H1 (cell line): ENCODE data around the gene ZNF611. TPM values are rescaled to one million over a fixed set of nuclear protein-coding genes. Genes with fewer than 3 reads are reported as not detected.

Experiments used
- CTCF ChIA-PET: fragments of 300-600 bp; sonication (Branson Sonifier 250); formaldehyde crosslinking; loops from one replicate; lab custom pipeline; 2021; ENCODE audit not compliant: partially characterized antibody; lab: Charles Lee
- POLR2A ChIA-PET: fragments of 300-600 bp; sonication (Branson Sonifier 250); formaldehyde crosslinking; loops from one replicate; lab custom pipeline; 2021; ENCODE audit warnings: inconsistent platforms; ENCODE audit not compliant: partially characterized antibody; lab: Charles Lee
- DNase-seq, 2 experiments: peaks; one replicate each; pipeline versions ENCODE4 v3.0.0 to v3.0.0-alpha.2; 2010 to 2022; ENCODE audit warnings: low spot score in 2 of 2, low read depth in 1 of 2, mixed read lengths in 1 of 2
- FAIRE-seq: peaks from 2 replicates; lab custom pipeline; 2011; peaks lifted over from hg19 to GRCh38; lab: Jason Lieb, UNC
- H2AFZ ChIP-seq: 2 replicates; pipeline ENCODE4 v1.8.1; 2012; ENCODE audit warnings: low read length, inconsistent platforms
- H2AK5ac ChIP-seq: 2 replicates; pipeline ENCODE4 v1.6.1; 2013; ENCODE audit warnings: low read depth, low read length
- H2BK120ac ChIP-seq: replicated peaks from 2 replicates; pipeline ENCODE3; 2013; ENCODE audit warnings: low read depth, low read length, inconsistent platforms
- H2BK12ac ChIP-seq: 2 replicates; pipeline ENCODE4 v1.6.1; 2013; ENCODE audit warnings: low read depth, low read length
- H2BK15ac ChIP-seq: 2 replicates; pipeline ENCODE4 v1.6.1; 2013; ENCODE audit warnings: low read length
- H2BK20ac ChIP-seq: 2 replicates; pipeline ENCODE4 v1.6.1; 2013; ENCODE audit warnings: low read length
- H2BK5ac ChIP-seq: 2 replicates; pipeline ENCODE4 v1.6.1; 2013; ENCODE audit warnings: low read depth, low read length
- H3K14ac ChIP-seq: 2 replicates; pipeline ENCODE4 v1.6.1; 2013; ENCODE audit warnings: inconsistent platforms; ENCODE audit not compliant: insufficient read length
- H3K18ac ChIP-seq: 2 replicates; pipeline ENCODE4 v1.6.1; 2013; ENCODE audit warnings: low read length; ENCODE audit errors: extremely low read depth
- H3K23ac ChIP-seq: 2 replicates; pipeline ENCODE4 v1.6.1; 2013; ENCODE audit warnings: inconsistent platforms; ENCODE audit not compliant: insufficient read length
- H3K23me2 ChIP-seq: 2 replicates; pipeline ENCODE4 v1.6.1; 2013; ENCODE audit warnings: low read depth, low read length
- H3K27ac ChIP-seq: 2 replicates; pipeline ENCODE4 v1.6.1; 2011; ENCODE audit warnings: low read depth, low read length, inconsistent platforms
- H3K27me3 ChIP-seq, 4 experiments: replicated peaks in 1 of 4; 1 replicate in 1 of 4; 2 replicates in 3 of 4; pipeline versions ENCODE4 v1.6.1 to v1.8.1; 2011 to 2013; ENCODE audit warnings: low read length in 3 of 4, mild to moderate bottlenecking in 3 of 4, inconsistent platforms in 2 of 4, mixed read lengths in 2 of 4, moderate library complexity in 1 of 4; ENCODE audit not compliant: control insufficient read depth in 3 of 4, insufficient read depth in 3 of 4; ENCODE audit errors: extremely low read depth in 1 of 4
- H3K36me3 ChIP-seq, 4 experiments: 2 replicates each; pipeline versions ENCODE4 v1.6.1 to v1.8.1; 2011 to 2013; ENCODE audit warnings: mild to moderate bottlenecking in 4 of 4, low read length in 3 of 4, moderate library complexity in 2 of 4, control low read depth in 1 of 4, inconsistent platforms in 1 of 4; ENCODE audit not compliant: insufficient read depth in 4 of 4, control insufficient read depth in 2 of 4
- H3K4ac ChIP-seq: replicated peaks from 2 replicates; pipeline ENCODE3; 2013; ENCODE audit warnings: low read length, low read depth, mixed read lengths, inconsistent platforms; ENCODE audit not compliant: insufficient read length
- H3K4me1 ChIP-seq, 4 experiments: replicated peaks in 1 of 4; 1 replicate in 1 of 4; 2 replicates in 3 of 4; pipeline versions ENCODE4 v1.6.1 to v1.8.1; 2011 to 2013; ENCODE audit warnings: low read length in 3 of 4, inconsistent platforms in 2 of 4, mixed read lengths in 1 of 4; ENCODE audit not compliant: insufficient read depth in 4 of 4, control insufficient read depth in 3 of 4
- H3K4me2 ChIP-seq, 2 experiments: 2 replicates each; pipeline versions ENCODE4 v1.6.1 to v1.8.1; 2011 to 2013; ENCODE audit warnings: low read depth in 2 of 2, low read length in 2 of 2, control low read depth in 1 of 2, inconsistent platforms in 1 of 2, mild to moderate bottlenecking in 1 of 2; ENCODE audit not compliant: insufficient read depth in 1 of 2
- H3K4me3 ChIP-seq, 4 experiments: fragments of 200-600, 300-600 bp in 1 of 4; sonication (generic), shearing (Covaris generic), sonication (Bioruptor Twin) in 1 of 4; 2 replicates each; pipeline versions ENCODE4 v1.5.1 to v1.8.1; 2011 to 2016; ENCODE audit warnings: low read length in 4 of 4, low read depth in 3 of 4, control low read depth in 2 of 4, inconsistent platforms in 2 of 4, mild to moderate bottlenecking in 2 of 4, mixed read lengths in 1 of 4, moderate library complexity in 1 of 4; ENCODE audit not compliant: insufficient read depth in 2 of 4; ENCODE audit errors: extremely low read depth in 1 of 4
- H3K56ac ChIP-seq: replicated peaks from 2 replicates; pipeline ENCODE3; 2013; ENCODE audit warnings: low read depth, mild to moderate bottlenecking, mixed read lengths, low read length, inconsistent platforms; ENCODE audit not compliant: insufficient read length
- H3K79me1 ChIP-seq: 2 replicates; pipeline ENCODE4 v1.6.1; 2013; ENCODE audit warnings: low read depth, low read length, control low read depth
- H3K79me2 ChIP-seq, 2 experiments: 2 replicates each; pipeline versions ENCODE4 v1.6.1 to v1.8.1; 2012 to 2013; ENCODE audit warnings: low read length in 2 of 2, mild to moderate bottlenecking in 2 of 2, inconsistent platforms in 1 of 2; ENCODE audit not compliant: insufficient read depth in 2 of 2, control insufficient read depth in 1 of 2
- H3K9ac ChIP-seq, 4 experiments: replicated peaks in 1 of 4; 1 replicate in 1 of 4; 2 replicates in 3 of 4; pipeline versions ENCODE4 v1.6.1 to v1.8.1; 2011 to 2013; ENCODE audit warnings: low read depth in 3 of 4, low read length in 3 of 4, control low read depth in 2 of 4, mild to moderate bottlenecking in 2 of 4, moderate library complexity in 2 of 4, inconsistent platforms in 1 of 4; ENCODE audit errors: extremely low read depth in 1 of 4
- H3K9me3 ChIP-seq, 2 experiments: 2 replicates each; pipeline versions ENCODE4 v1.6.1 to v1.8.1; 2012 to 2013; ENCODE audit warnings: mild to moderate bottlenecking in 2 of 2, moderate library complexity in 2 of 2, control low read depth in 1 of 2, inconsistent platforms in 1 of 2, low read depth in 1 of 2, low read length in 1 of 2, mixed read lengths in 1 of 2; ENCODE audit not compliant: insufficient read depth in 2 of 2
- H4K20me1 ChIP-seq, 2 experiments: replicated peaks in 1 of 2; 2 replicates each; pipeline versions ENCODE3 to v1.8.1; 2011 to 2013; ENCODE audit warnings: inconsistent platforms in 2 of 2, low read length in 2 of 2, mild to moderate bottlenecking in 1 of 2; ENCODE audit not compliant: insufficient read depth in 2 of 2, control insufficient read depth in 1 of 2
- H4K5ac ChIP-seq: 2 replicates; pipeline ENCODE4 v1.6.1; 2013; ENCODE audit warnings: low read length, low read depth, mixed read lengths, inconsistent platforms; ENCODE audit not compliant: insufficient read length
- H4K8ac ChIP-seq: 2 replicates; pipeline ENCODE4 v1.8.0; 2013; ENCODE audit warnings: mild to moderate bottlenecking, moderate library complexity, low read length, inconsistent platforms; ENCODE audit not compliant: insufficient read depth; ENCODE audit errors: extremely low read depth
- H4K91ac ChIP-seq: replicated peaks from 2 replicates; pipeline ENCODE3; 2013; ENCODE audit warnings: low read length, mixed read lengths, inconsistent platforms; ENCODE audit not compliant: insufficient read length
- ASH2L ChIP-seq: fragments of 200-600, 300-600 bp; sonication (generic); IDR thresholded peaks from one replicate; pipeline ENCODE4 v1.7.1; 2017; ENCODE audit warnings: low read length
- EP300 ChIP-seq, 2 experiments: IDR thresholded peaks; 1 replicate in 1 of 2; 2 replicates in 1 of 2; pipeline ENCODE4 v1.6.1; 2011 to 2012; ENCODE audit warnings: low read depth in 2 of 2, low read length in 2 of 2, mild to moderate bottlenecking in 2 of 2, borderline replicate concordance in 1 of 2, inconsistent platforms in 1 of 2, moderate library complexity in 1 of 2
- GTF2F1 ChIP-seq: IDR thresholded peaks from 2 replicates; pipeline ENCODE4 v1.6.1; 2012; ENCODE audit warnings: low read depth, low read length, improper control_type of control experiment, borderline replicate concordance
- HDAC2 ChIP-seq, 2 experiments: fragments of 300-600 bp in 1 of 2; sonication (generic) in 1 of 2; IDR thresholded peaks; 2 replicates each; pipeline ENCODE4 v1.6.1; 2011 to 2012; ENCODE audit warnings: low read depth in 2 of 2, low read length in 2 of 2, mild to moderate bottlenecking in 2 of 2, moderate library complexity in 2 of 2, borderline replicate concordance in 1 of 2, inconsistent platforms in 1 of 2
- HDAC6 ChIP-seq: IDR thresholded peaks from one replicate; pipeline ENCODE4 v1.7.1; 2012; ENCODE audit warnings: low read depth, mild to moderate bottlenecking, inconsistent platforms, low read length, moderate library complexity
- KDM1A ChIP-seq: fragments of 200-600, 300-600 bp; sonication (generic); IDR thresholded peaks from 2 replicates; pipeline ENCODE4 v1.7.1; 2016; ENCODE audit warnings: mild to moderate bottlenecking, low read length, borderline replicate concordance
- TBP ChIP-seq: IDR thresholded peaks from 2 replicates; pipeline ENCODE4 v1.6.1; 2011; ENCODE audit warnings: low read depth, low read length, improper control_type of control experiment
- TCF12 ChIP-seq: IDR thresholded peaks from 2 replicates; pipeline ENCODE4 v1.6.1; 2011; ENCODE audit warnings: low read depth, mild to moderate bottlenecking, low read length
- WGBS, 2 experiments: shearing (Covaris generic) in 1 of 2; methylation state at CpG; one replicate each; pipeline versions ENCODE4 v1.1.6 to v1.1.7; 2013 to 2015; ENCODE audit warnings: low lambda C conversion rate in 2 of 2, mixed read lengths in 2 of 2, inconsistent platforms in 1 of 2, low coverage in 1 of 2, missing lambda C conversion rate in 1 of 2; ENCODE audit not compliant: insufficient replicate concordance in 2 of 2, insufficient coverage in 1 of 2, insufficient read length in 1 of 2; ENCODE audit errors: extremely low coverage in 1 of 2, missing lambda C conversion rate in 1 of 2; 5-methylcytosine and 5-hydroxymethylcytosine counted together
- polyA plus RNA-seq, 7 experiments: library from polyadenylated mRNA; depleted of rRNA in 3 of 7; stranded (reverse) in 5 of 7; unstranded in 2 of 7; fragments of >200 nt in 5 of 7; fragments of 200-250 nt in 2 of 7; gene quantifications; 1 replicate in 5 of 7; 2 replicates in 1 of 7; 4 replicates in 1 of 7; pipeline versions ENCODE4 v1.2.1 to v1.2.3, GENCODE V29; 2011 to 2013; ENCODE audit warnings: missing spikeins in 2 of 7, mixed read lengths in 2 of 7
- total RNA-seq: library from RNA; stranded (reverse); fragmentation: NEBNext Ultra II Directional; extraction: Animal tissue kit (Norgen Biotek cat#: 25700); gene quantifications from 2 replicates; pipeline ENCODE4 v1.2.1, GENCODE V29; 2021
- TF ChIP-seq, protein P1 (sequence below): IDR thresholded peaks from 2 replicates; pipeline ENCODE4 v1.6.1; 2011; ENCODE audit warnings: low read length, improper control_type of control experiment

The ZNF611 gene
- total and polyA plus RNA-seq, 2 of the 8 experiments (the other 6 are each of a cell fraction or from before 2014, with no cell fraction given), result 1.9 to 19.0 TPM

DNA sequence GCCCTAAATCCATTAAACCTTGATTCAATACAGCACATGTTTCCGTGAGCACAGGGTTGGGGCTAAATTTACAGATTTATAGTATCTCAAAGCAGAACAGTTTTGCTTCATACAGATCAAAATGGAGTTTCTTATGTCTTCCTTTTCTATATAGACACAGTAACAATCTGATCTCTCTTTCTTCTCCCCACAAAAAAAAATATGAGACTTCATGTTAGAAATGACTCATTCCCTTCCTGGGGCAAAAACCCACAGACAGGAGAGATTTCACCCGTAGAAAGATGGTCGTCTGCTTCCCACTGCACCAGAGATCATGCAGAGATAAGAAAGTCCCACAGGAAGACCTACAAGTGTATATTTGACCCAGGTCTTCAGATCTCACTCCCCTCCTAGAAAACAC, 7.7 kb upstream of the ZNF611 start:
- Histone ChIP-seq H3K4me2 (no peak overlapping the region), H4K5ac (no peak overlapping the region), H2BK15ac (no peak overlapping the region), H3K14ac (no peak overlapping the region), H3K36me3 (no peaks in the 10 kb centered on the region), H3K18ac (no peak overlapping the region), H2AFZ (no peak overlapping the region), H3K4ac (no peak overlapping the region), H3K4me1 (no peaks in the 10 kb centered on the region; a peak in 1 of 7 replicates), H3K56ac (no peak overlapping the region), H3K79me1 (no peaks in the 10 kb centered on the region), H4K8ac (no peak overlapping the region), H3K23ac (no peak overlapping the region), H2BK12ac (no peak overlapping the region), H3K4me3 (no peak overlapping the region), H3K27ac (no peak overlapping the region), H4K20me1 (no peaks in the 10 kb centered on the region), H4K91ac (no peak overlapping the region), H2BK120ac (no peak overlapping the region), H3K79me2 (no peaks in the 10 kb centered on the region), H3K23me2 (no peaks in the 10 kb centered on the region), H2BK20ac (no peak overlapping the region), H3K27me3 (no peaks in the 10 kb centered on the region), H3K9ac (no peak overlapping the region), H2AK5ac (no peak overlapping the region), H3K9me3 (no peaks in the 10 kb centered on the region), H2BK5ac (no peak overlapping the region)
- ChIA-PET CTCF (interaction anchor here (1.1 kb wide), 1 partner anchor 350 kb away, joined by 3 read pairs; no protein-coding TSS in a partner anchor), POLR2A (no interaction called here)
- WGBS, 2 experiments, result 94% methylated on average over 3 of the region's 3 CpGs; no CpG with 5 or more reads in 1 of the 2 experiments
- DNase-seq, result no peak
- TF ChIP-seq EP300 (IDR thresholded peaks at IDR 0.05; ENCODE audit: borderline replicate concordance in 1 of 2, low read depth in 2 of 2, low read length in 2 of 2) (no peak), HDAC6 (no peak), HDAC2 (IDR thresholded peaks at IDR 0.05; ENCODE audit: borderline replicate concordance in 1 of 2, low read depth in 2 of 2, low read length in 2 of 2) (no peak), GTF2F1 (no peak), ASH2L (no peak), KDM1A (no peak), TBP (no peak), TCF12 (no peak)
- TF ChIP-seq, protein P1, sequence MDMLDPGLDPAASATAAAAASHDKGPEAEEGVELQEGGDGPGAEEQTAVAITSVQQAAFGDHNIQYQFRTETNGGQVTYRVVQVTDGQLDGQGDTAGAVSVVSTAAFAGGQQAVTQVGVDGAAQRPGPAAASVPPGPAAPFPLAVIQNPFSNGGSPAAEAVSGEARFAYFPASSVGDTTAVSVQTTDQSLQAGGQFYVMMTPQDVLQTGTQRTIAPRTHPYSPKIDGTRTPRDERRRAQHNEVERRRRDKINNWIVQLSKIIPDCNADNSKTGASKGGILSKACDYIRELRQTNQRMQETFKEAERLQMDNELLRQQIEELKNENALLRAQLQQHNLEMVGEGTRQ, result no peak
- FAIRE-seq, result no peak
